Activated CD8-positive, alpha-beta memory T cell treated with anti-CD3 and anti-CD28 coated beads, Interleukin-2, amount 10 ng/mL, durations not matched to agents 7 days and 5 days (primary cell): ENCODE measurements around the gene HAX1. TPM values are rescaled to one million over a fixed set of nuclear protein-coding genes. Genes with fewer than 3 reads are reported as not detected.
A peak's percentile ranks its signal among the peaks of the same experiment; 100 is the strongest.
"Not testable (repeated sequence)": the region's sequence is repeated elsewhere in the genome, so short reads cannot be mapped to it uniquely, and the experiment has no call there.

Experiments
- ATAC-seq: fragments of 150-1000 bp; cut with Tn5 transposase; one replicate; pipeline ENCODE4 v1.10.0; 2021; ENCODE audit warnings: moderate library complexity
- CTCF ChIA-PET: fragments of 350-600 bp; sonication (Branson Sonifier 250); formaldehyde crosslinking; loops from one replicate; lab custom pipeline; 2021; ENCODE audit warnings: antibody characterized with exemption; lab: Charles Lee
- DNase-seq: peaks from one replicate; pipeline ENCODE4 v3.0.0-alpha.2; 2020
- H3K27ac Mint-ChIP-seq: one replicate; pipeline ENCODE4 v1.8.0; 2021; ENCODE audit warnings: mild to moderate bottlenecking, mixed read lengths
- H3K27me3 Mint-ChIP-seq: one replicate; pipeline ENCODE4 v1.8.0; 2021; ENCODE audit warnings: mixed read lengths
- H3K36me3 Mint-ChIP-seq: one replicate; pipeline ENCODE4 v1.8.0; 2021; ENCODE audit warnings: mild to moderate bottlenecking, mixed read lengths
- H3K4me1 Mint-ChIP-seq: one replicate; pipeline ENCODE4 v1.8.0; 2021; ENCODE audit warnings: mixed read lengths
- H3K4me3 Mint-ChIP-seq: one replicate; pipeline ENCODE4 v1.8.0; 2021; ENCODE audit warnings: mild to moderate bottlenecking, moderate library complexity, mixed read lengths
- H3K9me3 Mint-ChIP-seq: one replicate; pipeline ENCODE4 v1.8.0; 2022; ENCODE audit warnings: low read depth, mixed read lengths
- total RNA-seq, 2 experiments: library from RNA; stranded (reverse); gene quantifications; one replicate each; pipeline ENCODE4 v1.2.3, GENCODE V29; 2021

The HAX1 gene
- total RNA-seq, 2 experiments from 2014 or later = 104 to 123 TPM

GRCh38 chr1:154256686-154257085 lies 15.7 kb upstream of the HAX1 start:
- no peak for DNase-seq
- Mint-ChIP-seq H3K4me1 (peaks cover under 1% of the 10 kb centered on the region), H3K4me3 (no peak overlapping the region)

GRCh38 chr1:154258784-154259183 lies 13.6 kb upstream of the HAX1 start:
- Mint-ChIP-seq H3K36me3 (peaks cover 78% of the 10 kb centered on the region), H3K4me3 (no peak overlapping the region), H3K4me1 (peaks cover 11% of the 10 kb centered on the region), H3K9me3 (no peaks in the 10 kb centered on the region), H3K27ac (no peak overlapping the region), H3K27me3 (no peaks in the 10 kb centered on the region)
- CTCF ChIA-PET = interaction anchor here (1.1 to 2.6 kb wide), 3 partner anchors 13 to 76 kb away, joined by 3 to 8 read pairs (median 3); partner anchors contain the start of gene HAX1
- DNase-seq (no peak), ATAC-seq (no peak)

More at GRCh38 chr1:154256686-154257085, 15.7 kb upstream of the HAX1 start:
- ATAC-seq = no peak
- CTCF ChIA-PET = interaction anchor here (1.3 to 2.6 kb wide), 2 partner anchors 15 to 78 kb away, joined by 5 to 8 read pairs; partner anchors contain the start of gene HAX1
- peaks cover 69% of the 10 kb centered on the region for H3K36me3 Mint-ChIP-seq
- no peak overlapping the region for H3K27ac Mint-ChIP-seq
- no peaks in the 10 kb centered on the region for H3K27me3 Mint-ChIP-seq
- H3K9me3 Mint-ChIP-seq = no peaks in the 10 kb centered on the region

GRCh38 chr1:154260127-154260526 lies 12.3 kb upstream of the HAX1 start:
- DNase-seq = no peak
- Mint-ChIP-seq H3K27ac (no peak overlapping the region), H3K36me3 (peaks cover 73% of the 10 kb centered on the region), H3K9me3 (no peaks in the 10 kb centered on the region), H3K4me1 (peaks cover 24% of the 10 kb centered on the region), H3K4me3 (no peak overlapping the region), H3K27me3 (no peaks in the 10 kb centered on the region)
- no peak for ATAC-seq
- CTCF ChIA-PET = interaction anchor here (1.2 to 3.9 kb wide), 2 partner anchors 11 to 75 kb away, joined by 3 to 11 read pairs; no protein-coding TSS in a partner anchor

GRCh38 chr1:154263465-154264332 lies 8.7 kb upstream of the HAX1 start:
- H3K27ac Mint-ChIP-seq = peak overlapping the region; percentile 47
- no peak for ATAC-seq
- no peak for DNase-seq

GRCh38 chr1:154264454-154264853 lies 8.0 kb upstream of the HAX1 start:
- DNase-seq (no peak), ATAC-seq (peak; percentile 21)
- Mint-ChIP-seq H3K9me3 (no peaks in the 10 kb centered on the region), H3K27me3 (no peaks in the 10 kb centered on the region), H3K27ac (peak overlapping the region; percentile 71), H3K4me1 (peaks cover 35% of the 10 kb centered on the region), H3K4me3 (no peak overlapping the region), H3K36me3 (peaks cover 51% of the 10 kb centered on the region)
- CTCF ChIA-PET = interaction anchor here (1.9 kb wide), 1 partner anchor 62 kb away, joined by 5 read pairs; no protein-coding TSS in a partner anchor

More at GRCh38 chr1:154263465-154264332, 8.7 kb upstream of the HAX1 start:
- Mint-ChIP-seq H3K4me3 (no peak overlapping the region), H3K36me3 (peaks cover 52% of the 10 kb centered on the region), H3K4me1 (peaks cover 35% of the 10 kb centered on the region), H3K27me3 (no peaks in the 10 kb centered on the region), H3K9me3 (no peaks in the 10 kb centered on the region)
- CTCF ChIA-PET = interaction anchor here (1.9 to 3.9 kb wide), 2 partner anchors 8 to 62 kb away, joined by 5 to 11 read pairs; no protein-coding TSS in a partner anchor

GRCh38 chr1:154265586-154265985 lies 6.8 kb upstream of the HAX1 start:
- ATAC-seq = peak; percentile 79
- Mint-ChIP-seq H3K4me3 (no peak overlapping the region), H3K9me3 (no peaks in the 10 kb centered on the region), H3K4me1 (peaks cover 37% of the 10 kb centered on the region), H3K36me3 (peaks cover 44% of the 10 kb centered on the region), H3K27ac (peak overlapping the region; percentile 41), H3K27me3 (no peaks in the 10 kb centered on the region)
- CTCF ChIA-PET = interaction anchor here (1.0 to 1.9 kb wide), 2 partner anchors 61 to 66 kb away, joined by 4 to 5 read pairs; no protein-coding TSS in a partner anchor
- no peak for DNase-seq

GRCh38 chr1:154270833-154271232 lies 1.6 kb upstream of the HAX1 start:
- Mint-ChIP-seq H3K9me3 (no peaks in the 10 kb centered on the region), H3K4me3 (peak overlapping the region; percentile 57), H3K36me3 (peaks cover 26% of the 10 kb centered on the region), H3K4me1 (peaks cover 41% of the 10 kb centered on the region), H3K27me3 (no peaks in the 10 kb centered on the region), H3K27ac (peak overlapping the region; percentile 96)
- CTCF ChIA-PET = interaction anchor here (1.1 to 2.0 kb wide), 7 partner anchors 9 to 93 kb away, joined by 3 to 24 read pairs (median 6); no protein-coding TSS in a partner anchor
- DNase-seq (no peak), ATAC-seq (no peak)

GRCh38 chr1:154272999-154273563 lies 652 bp downstream of the HAX1 start:
- Mint-ChIP-seq H3K9me3 (no peaks in the 10 kb centered on the region), H3K36me3 (peaks cover 23% of the 10 kb centered on the region), H3K27me3 (no peaks in the 10 kb centered on the region), H3K4me3 (peak overlapping the region; percentile 92), H3K4me1 (peaks cover 37% of the 10 kb centered on the region), H3K27ac (peak overlapping the region; percentile 96)
- no peak for ATAC-seq
- CTCF ChIA-PET = interaction anchor here (1.0 to 2.5 kb wide), 5 partner anchors 53 to 90 kb away, joined by 4 to 16 read pairs (median 5); partner anchors contain the start of gene ATP8B2
- no peak for DNase-seq

- H3K27ac Mint-ChIP-seq = no peak overlapping the region
- ATAC-seq = no peak
Measured at GRCh38 chr1:154276797-154277196, 4.4 kb downstream of the HAX1 start.

GRCh38 chr1:154287591-154287990 lies 15.2 kb downstream of the HAX1 start:
- ATAC-seq, H3K36me3 Mint-ChIP-seq, H3K4me3 Mint-ChIP-seq, H3K27me3 Mint-ChIP-seq, H3K9me3 Mint-ChIP-seq, H3K27ac Mint-ChIP-seq, CTCF ChIA-PET, DNase-seq, H3K4me1 Mint-ChIP-seq: not testable (repeated sequence)

More at GRCh38 chr1:154276797-154277196, 4.4 kb downstream of the HAX1 start:
- CTCF ChIA-PET = interaction anchor here (0.7 to 4.1 kb wide), 8 partner anchors 18 to 202 kb away, joined by 3 to 24 read pairs (median 4); partner anchors contain the start of gene ATP8B2
- no peaks in the 10 kb centered on the region for H3K9me3 Mint-ChIP-seq
- peaks cover 25% of the 10 kb centered on the region for H3K4me1 Mint-ChIP-seq
- peaks cover 14% of the 10 kb centered on the region for H3K36me3 Mint-ChIP-seq
- no peaks in the 10 kb centered on the region for H3K27me3 Mint-ChIP-seq
- no peak for DNase-seq
- H3K4me3 Mint-ChIP-seq = no peak overlapping the region

- H3K27me3 Mint-ChIP-seq = peaks cover 5% of the 10 kb centered on the region
- no peaks in the 10 kb centered on the region for H3K4me1 Mint-ChIP-seq
- H3K27ac Mint-ChIP-seq = no peak overlapping the region
- no peak for DNase-seq
- CTCF ChIA-PET = no interaction called here
- no peak for ATAC-seq
- H3K4me3 Mint-ChIP-seq = no peak overlapping the region
- peaks cover 5% of the 10 kb centered on the region for H3K9me3 Mint-ChIP-seq
- peaks cover 4% of the 10 kb centered on the region for H3K36me3 Mint-ChIP-seq
Measured at GRCh38 chr1:154288661-154289060, 16.2 kb downstream of the HAX1 start.

GRCh38 chr1:154290921-154291320 lies 18.5 kb downstream of the HAX1 start:
- Mint-ChIP-seq H3K36me3 (peaks cover 8% of the 10 kb centered on the region), H3K4me1 (no peaks in the 10 kb centered on the region), H3K27me3 (peaks cover 5% of the 10 kb centered on the region), H3K27ac (no peak overlapping the region), H3K4me3 (no peak overlapping the region), H3K9me3 (peaks cover 9% of the 10 kb centered on the region)
- DNase-seq (no peak), ATAC-seq (no peak)
- CTCF ChIA-PET = interaction anchor here (1.2 kb wide), 1 partner anchor 45 kb away, joined by 3 read pairs; no protein-coding TSS in a partner anchor
